T-helper 22 cell (primary cell): ENCODE results near the gene UBB.

Experiments used
- DNase-seq: peaks from one replicate; pipeline ENCODE4 v3.0.0-alpha.2; 2020; ENCODE audit warnings: low read depth

UBB gene

GRCh38 chr17:16380640-16381495, at the start of gene UBB:
Gene UBB, plus strand, starts transcription at chr17:16381091. Its CDS starts 817 bp downstream, at chr17:16381908.
- DNase-seq = peak; percentile 95

- no peak for DNase-seq
Observed at GRCh38 chr17:16338391-16338790, 42.5 kb upstream of the UBB start.

GRCh38 chr17:16339402-16339801, 41.5 kb upstream of the UBB start:
- no peak for DNase-seq

- DNase-seq = no peak
Observed at GRCh38 chr17:16339959-16340358, 40.9 kb upstream of the UBB start.

GRCh38 chr17:16342979-16343378, 37.9 kb upstream of the UBB start:
- no peak for DNase-seq

- no peak for DNase-seq
Observed at GRCh38 chr17:16343569-16343968, 37.3 kb upstream of the UBB start.

GRCh38 chr17:16345565-16345964, 35.3 kb upstream of the UBB start:
- DNase-seq = no peak

GRCh38 chr17:16346721-16347271, 34.1 kb upstream of the UBB start:
- DNase-seq = no peak

- DNase-seq = no peak
Observed at GRCh38 chr17:16348586-16348985, 32.3 kb upstream of the UBB start.

- no peak for DNase-seq
Observed at GRCh38 chr17:16349431-16349830, 31.5 kb upstream of the UBB start.

- DNase-seq = no peak
Observed at GRCh38 chr17:16351831-16352230, 29.1 kb upstream of the UBB start.

GRCh38 chr17:16352303-16352666, 28.6 kb upstream of the UBB start:
- DNase-seq = no peak

- DNase-seq = no peak
Observed at GRCh38 chr17:16352667-16353316, 28.1 kb upstream of the UBB start.

- DNase-seq = peak; percentile 41
Observed at GRCh38 chr17:16353317-16354174, 27.3 kb upstream of the UBB start, which contains the start of gene CENPV. Gene CENPV, minus strand, starts transcription at chr17:16353469. Its CDS starts 33 bp downstream, at chr17:16353436.

GRCh38 chr17:16354585-16354984, 26.3 kb upstream of the UBB start:
- DNase-seq = no peak

- DNase-seq = no peak
Observed at GRCh38 chr17:16358394-16358793, 22.5 kb upstream of the UBB start.

- DNase-seq = no peak
Observed at GRCh38 chr17:16361874-16362273, 19.0 kb upstream of the UBB start.

GRCh38 chr17:16363749-16364536, 16.9 kb upstream of the UBB start:
- DNase-seq = peak; percentile 29

GRCh38 chr17:16364625-16365024, 16.3 kb upstream of the UBB start:
- DNase-seq = no peak

GRCh38 chr17:16371742-16372141, 9.1 kb upstream of the UBB start:
- no peak for DNase-seq
